Astrocyte of the spinal cord (primary cell): ENCODE data around the gene TENT4A.
A peak's percentile ranks its signal among the peaks of the same experiment; 100 is the strongest.

Experiments
- DNase-seq: peaks from one replicate; pipeline ENCODE4 v3.0.0; 2011; ENCODE audit warnings: low read depth, low spot score
- H3K4me3 ChIP-seq: 2 replicates; pipeline ENCODE4 v1.5.1; 2011; ENCODE audit warnings: low read depth, mild to moderate bottlenecking, low read length, moderate library complexity
- CTCF ChIP-seq: IDR thresholded peaks from 2 replicates; pipeline ENCODE4 v1.5.1; 2012; ENCODE audit warnings: low read depth, mild to moderate bottlenecking, low read length, inconsistent platforms
- in situ Hi-C: cut with HindIII; loops from 2 replicates; pipeline ENCODE4 v1.10.0; 2017; ENCODE audit warnings: low sequenced_read_pairs

The TENT4A gene

GRCh38 chr5:6760686-6761085 is 47.5 kb downstream of the TENT4A start:
- DNase-seq: no peak
- in situ Hi-C loops: no loop called here
- no peak overlapping the region for H3K4me3 ChIP-seq
- TF ChIP-seq CTCF: no peak

- no peak overlapping the region for H3K4me3 ChIP-seq
- no peak for TF ChIP-seq CTCF
- in situ Hi-C loops: no loop called here
- no peak for DNase-seq
Observed at GRCh38 chr5:6761333-6761732, 48.1 kb downstream of the TENT4A start.

GRCh38 chr5:6762116-6762515 is 48.9 kb downstream of the TENT4A start:
- in situ Hi-C loops: no loop called here
- no peak for TF ChIP-seq CTCF

DNA sequence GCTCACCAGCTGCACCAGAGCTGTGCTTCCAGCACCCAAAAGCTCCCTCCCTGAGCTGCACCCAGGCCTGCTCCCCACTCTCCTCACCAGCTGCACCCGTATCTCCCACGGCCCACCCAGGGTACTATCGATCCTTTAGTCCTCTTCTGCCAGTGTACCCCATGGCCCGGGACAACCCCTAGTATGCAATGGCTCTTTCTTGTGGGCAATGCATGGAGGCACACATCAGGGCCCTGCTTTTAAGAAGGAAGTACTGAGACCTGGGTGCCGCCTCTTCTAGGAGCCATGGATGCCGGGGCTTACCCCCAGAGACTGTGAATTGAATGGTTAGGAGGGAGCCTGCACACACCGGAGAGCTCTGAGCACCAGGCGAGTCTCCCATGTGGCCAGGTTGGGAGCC is 49.5 kb downstream of the TENT4A start:
- in situ Hi-C loops: no loop called here
- no peak overlapping the region for H3K4me3 ChIP-seq
- DNase-seq: no peak
- TF ChIP-seq CTCF: no peak

More at GRCh38 chr5:6762116-6762515, 48.9 kb downstream of the TENT4A start:
- no peak for DNase-seq
- H3K4me3 ChIP-seq: no peak overlapping the region

DNA sequence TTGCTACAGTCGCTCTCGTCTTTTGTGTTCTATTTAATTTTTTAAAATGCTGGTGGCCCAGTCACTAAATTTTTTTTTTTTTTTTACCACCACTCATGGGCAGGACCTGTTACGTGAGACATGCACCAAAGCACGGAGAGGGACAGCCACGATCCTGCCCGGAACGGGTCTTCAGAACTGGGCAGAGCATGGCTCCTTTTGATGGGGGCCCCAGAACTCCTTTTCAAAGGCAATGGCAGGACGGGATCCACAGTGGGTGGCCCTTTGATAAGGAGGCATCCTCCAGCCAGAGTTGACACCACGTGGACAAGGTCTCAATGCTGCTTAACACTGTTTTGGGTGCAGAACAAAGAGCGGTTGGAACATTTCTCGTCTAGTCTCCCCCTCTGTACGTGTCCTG is 50.0 kb downstream of the TENT4A start:
- in situ Hi-C loops: no loop called here
- H3K4me3 ChIP-seq: no peak overlapping the region
- DNase-seq: no peak
- no peak for TF ChIP-seq CTCF

- TF ChIP-seq CTCF: peak; percentile 87
- H3K4me3 ChIP-seq: no peak overlapping the region
- in situ Hi-C loops: no loop called here
- DNase-seq: peak; percentile 73
Observed at GRCh38 chr5:6765612-6766525, 52.6 kb downstream of the TENT4A start.
